GM19455 (cell line): ENCODE data around the gene AQP3.
A peak's percentile ranks its signal among the peaks of the same experiment; 100 is the strongest.
"Not testable (repeated sequence)": the region's sequence is repeated elsewhere in the genome, so short reads cannot be mapped to it uniquely, and the experiment has no call there.

Source experiments
- ATAC-seq: cut with Tn5 transposase; IDR thresholded peaks from one replicate; pipeline ENCODE4 v1.9.1; 2021; ENCODE audit not compliant: unreplicated experiment

AQP3 gene

GRCh38 chr9:33415501-33416038 is 31.8 kb downstream of the AQP3 start:
- peak; percentile 70 for ATAC-seq

GRCh38 chr9:33414889-33415500 is 32.4 kb downstream of the AQP3 start:
- no peak for ATAC-seq

- no peak for ATAC-seq
Measured at GRCh38 chr9:33414268-33414667, 33.1 kb downstream of the AQP3 start.

- ATAC-seq: no peak
Measured at GRCh38 chr9:33408087-33408486, 39.3 kb downstream of the AQP3 start.

- no peak for ATAC-seq
Measured at GRCh38 chr9:33407061-33407460, 40.3 kb downstream of the AQP3 start.

- ATAC-seq: no peak
Measured at GRCh38 chr9:33404788-33405362, 42.5 kb downstream of the AQP3 start.

GRCh38 chr9:33403941-33404787 is 43.2 kb downstream of the AQP3 start:
- no peak for ATAC-seq

- ATAC-seq: not testable (repeated sequence)
Measured at GRCh38 chr9:33402371-33402770, 45.0 kb downstream of the AQP3 start, which contains the start of gene AQP7. AQP7 (minus strand) TSS chr9:33402568; CDS start chr9:33401262, 1,306 bp downstream.

- not testable (repeated sequence) for ATAC-seq
Measured at GRCh38 chr9:33401809-33402208, 45.6 kb downstream of the AQP3 start.

- ATAC-seq: not testable (repeated sequence)
Measured at GRCh38 chr9:33399047-33399446, 48.3 kb downstream of the AQP3 start.

GRCh38 chr9:33397801-33398200 is 49.6 kb downstream of the AQP3 start:
- ATAC-seq: not testable (repeated sequence)

GRCh38 chr9:33395159-33395879 is 52.1 kb downstream of the AQP3 start:
- ATAC-seq: not testable (repeated sequence)

- not testable (repeated sequence) for ATAC-seq
Measured at GRCh38 chr9:33393986-33394385, 53.4 kb downstream of the AQP3 start.

GRCh38 chr9:33393581-33393980 is 53.8 kb downstream of the AQP3 start:
- ATAC-seq: no peak

GRCh38 chr9:33392591-33393021 is 54.8 kb downstream of the AQP3 start:
- ATAC-seq: not testable (repeated sequence)
